Activated CD4-positive, alpha-beta T cell treated with anti-CD3 and anti-CD28 coated beads, Interleukin-2, Interleukin-4, amounts not matched to agents 100 ng/mL and 50 ng/mL, durations not matched to agents 16 hours and 8 hours (primary cell): ENCODE data around the gene NUAK2.

Experiments
- DNase-seq: peaks from one replicate; pipeline ENCODE4 v3.0.0-alpha.2; 2020; ENCODE audit warnings: low spot score

The NUAK2 gene

DNA sequence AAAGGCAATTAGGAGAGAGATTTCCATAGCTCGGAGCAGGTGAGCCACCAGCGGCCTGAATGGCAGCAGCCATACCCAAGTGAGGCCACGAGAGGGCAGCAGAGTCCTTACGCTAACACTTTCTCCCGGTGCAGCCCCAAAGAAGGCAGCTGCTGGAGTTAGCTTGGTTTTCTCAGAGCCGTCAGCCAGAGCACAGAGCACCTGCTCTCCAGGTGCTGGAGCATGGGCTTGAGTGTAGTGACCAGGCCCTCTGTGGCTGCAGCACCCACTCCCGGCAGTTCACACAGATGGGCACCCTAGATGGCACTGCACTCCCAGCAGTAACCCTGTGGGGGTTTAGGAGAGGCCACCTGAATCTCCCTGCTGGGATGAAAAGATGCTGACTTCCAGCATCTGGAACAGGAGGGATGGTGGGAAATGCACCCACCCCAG lies 48.0 kb downstream of the NUAK2 start:
- peak; percentile 81 for DNase-seq

DNA sequence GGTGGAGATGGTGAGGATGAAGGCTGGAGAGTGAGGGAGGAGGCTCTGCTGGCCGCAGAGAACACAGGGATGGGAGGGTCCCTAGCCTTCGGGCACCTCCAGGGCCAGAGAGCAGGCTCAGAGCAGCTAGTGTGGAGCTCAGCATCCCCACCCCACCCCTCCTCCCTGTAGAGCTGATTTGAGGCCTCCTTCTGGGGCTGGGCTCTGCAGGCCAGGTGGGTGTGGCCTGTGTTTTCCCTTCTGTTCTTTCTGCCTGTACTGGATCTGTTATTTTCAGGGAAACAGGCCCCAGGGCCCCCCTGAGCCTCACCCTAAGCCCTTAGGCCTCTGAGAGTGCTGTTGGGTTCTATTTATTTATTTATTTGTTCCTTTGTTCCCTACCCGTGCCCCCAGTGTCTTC lies 49.0 kb downstream of the NUAK2 start:
- no peak for DNase-seq

GRCh38 chr1:205271745-205272144 lies 49.8 kb downstream of the NUAK2 start:
- DNase-seq, result no peak

DNA sequence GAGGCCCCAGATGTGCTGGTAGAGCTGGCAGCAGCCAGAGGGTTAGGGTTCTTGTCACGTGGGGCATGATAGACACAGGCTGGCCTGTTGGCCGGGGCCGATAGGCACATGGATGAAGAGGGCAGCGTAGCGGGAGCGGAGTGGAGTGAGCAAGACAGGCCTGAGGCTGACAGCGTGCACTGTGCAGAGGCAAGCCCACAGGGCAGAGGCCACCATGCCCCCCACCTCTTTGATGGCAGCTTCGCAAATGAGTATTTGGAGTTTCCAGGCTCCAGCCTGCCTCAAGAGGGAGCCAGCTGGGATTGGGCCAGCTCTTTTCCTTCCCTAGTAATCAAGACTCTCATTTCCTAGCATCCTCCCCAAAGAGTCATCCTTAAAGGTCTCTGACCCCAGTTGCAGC lies 50.3 kb downstream of the NUAK2 start:
- DNase-seq, result no peak

GRCh38 chr1:205270764-205271163 lies 50.8 kb downstream of the NUAK2 start:
- DNase-seq, result no peak

- no peak for DNase-seq
These were observed 51.3 kb downstream of the NUAK2 start for GRCh38 chr1:205270271-205270670.

DNA sequence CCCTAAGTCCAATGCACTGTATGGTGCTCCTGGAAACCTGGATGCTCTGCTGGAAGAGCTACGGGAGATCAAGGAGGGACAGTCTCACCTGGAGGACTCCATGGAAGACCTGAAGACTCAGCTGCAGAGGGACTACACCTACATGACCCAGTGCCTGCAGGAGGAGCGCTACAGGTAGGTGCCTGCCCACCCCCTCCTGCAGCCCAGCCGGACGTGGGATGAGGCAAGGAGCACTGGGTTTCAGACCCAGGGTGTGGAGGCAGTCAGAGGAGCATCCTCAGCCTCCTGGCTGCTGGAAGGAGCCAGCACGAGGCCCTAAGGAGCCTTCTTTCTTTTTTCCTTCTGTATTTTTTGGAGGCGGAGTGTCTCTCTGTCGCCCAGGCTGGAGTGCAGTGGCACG lies 51.8 kb downstream of the NUAK2 start:
- DNase-seq, result no peak

DNA sequence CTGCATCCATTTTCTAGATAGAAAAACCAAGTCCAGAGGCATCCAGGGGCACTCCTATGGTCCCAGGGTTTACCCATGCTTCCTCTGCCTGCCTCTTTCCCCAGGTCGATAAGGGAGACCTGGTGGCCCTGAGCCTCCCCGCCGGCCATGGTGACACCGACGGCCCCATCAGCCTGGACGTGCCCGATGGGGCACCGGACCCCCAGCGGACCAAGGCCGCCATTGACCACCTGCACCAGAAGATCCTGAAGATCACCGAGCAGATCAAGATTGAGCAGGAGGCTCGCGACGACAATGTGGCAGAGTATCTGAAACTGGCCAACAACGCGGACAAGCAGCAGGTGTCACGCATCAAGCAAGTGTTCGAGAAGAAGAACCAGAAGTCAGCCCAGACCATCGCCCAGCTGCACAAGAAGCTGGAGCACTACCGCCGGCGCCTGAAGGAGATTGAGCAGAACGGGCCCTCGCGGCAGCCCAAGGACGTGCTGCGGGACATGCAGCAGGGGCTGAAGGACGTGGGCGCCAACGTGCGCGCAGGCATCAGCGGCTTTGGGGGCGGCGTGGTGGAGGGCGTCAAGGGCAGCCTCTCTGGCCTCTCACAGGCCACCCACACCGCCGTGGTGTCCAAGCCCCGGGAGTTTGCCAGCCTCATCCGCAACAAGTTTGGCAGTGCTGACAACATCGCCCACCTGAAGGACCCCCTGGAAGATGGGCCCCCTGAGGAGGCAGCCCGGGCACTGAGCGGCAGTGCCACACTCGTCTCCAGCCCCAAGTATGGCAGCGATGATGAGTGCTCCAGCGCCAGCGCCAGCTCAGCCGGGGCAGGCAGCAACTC lies 52.5 kb downstream of the NUAK2 start:
- DNase-seq, result no peak

GRCh38 chr1:205267306-205267902 lies 54.1 kb downstream of the NUAK2 start:
- DNase-seq, result no peak

- DNase-seq, result no peak
These were observed 54.8 kb downstream of the NUAK2 start for GRCh38 chr1:205266611-205267305.

- no peak for DNase-seq
These were observed 57.9 kb downstream of the NUAK2 start for GRCh38 chr1:205263580-205264190.

- DNase-seq, result no peak
These were observed 58.8 kb downstream of the NUAK2 start for GRCh38 chr1:205262731-205263171.

DNA sequence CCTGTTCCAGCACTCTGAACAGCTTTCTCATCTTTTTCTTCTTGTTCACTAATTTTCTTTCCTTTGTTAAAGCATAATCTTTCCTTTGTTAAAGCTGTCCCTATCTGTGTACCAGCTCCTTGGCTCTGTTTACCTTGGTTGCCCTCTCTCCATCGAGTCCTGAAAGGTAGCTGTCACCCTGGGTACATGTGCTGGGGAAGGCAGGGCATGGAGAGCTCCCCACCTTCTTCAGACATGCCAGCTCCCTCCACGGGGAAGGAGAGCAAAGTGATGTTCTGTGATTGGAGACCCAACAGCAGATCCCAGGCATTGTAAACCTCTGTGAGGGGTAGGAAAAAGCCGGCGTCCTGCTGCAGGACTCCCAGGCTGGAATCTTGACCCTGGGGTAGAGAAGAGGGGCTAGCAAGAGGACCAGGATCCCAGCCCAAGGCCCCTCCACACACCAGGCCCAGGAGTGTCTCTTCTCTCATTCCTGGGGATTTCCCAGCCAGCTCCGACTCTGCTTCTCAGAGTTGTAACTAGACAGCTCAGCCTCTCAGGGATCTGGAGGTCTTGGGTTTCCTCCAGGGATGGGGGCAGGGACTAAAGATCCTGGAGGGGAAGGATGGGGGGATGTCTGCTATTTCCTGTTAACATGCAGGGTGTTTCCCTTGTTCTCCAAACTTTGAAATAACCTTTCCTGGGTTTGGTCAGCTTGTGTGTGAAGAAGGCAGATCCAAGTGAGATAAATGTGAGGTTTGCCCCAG lies 59.4 kb downstream of the NUAK2 start:
- no peak for DNase-seq

DNA sequence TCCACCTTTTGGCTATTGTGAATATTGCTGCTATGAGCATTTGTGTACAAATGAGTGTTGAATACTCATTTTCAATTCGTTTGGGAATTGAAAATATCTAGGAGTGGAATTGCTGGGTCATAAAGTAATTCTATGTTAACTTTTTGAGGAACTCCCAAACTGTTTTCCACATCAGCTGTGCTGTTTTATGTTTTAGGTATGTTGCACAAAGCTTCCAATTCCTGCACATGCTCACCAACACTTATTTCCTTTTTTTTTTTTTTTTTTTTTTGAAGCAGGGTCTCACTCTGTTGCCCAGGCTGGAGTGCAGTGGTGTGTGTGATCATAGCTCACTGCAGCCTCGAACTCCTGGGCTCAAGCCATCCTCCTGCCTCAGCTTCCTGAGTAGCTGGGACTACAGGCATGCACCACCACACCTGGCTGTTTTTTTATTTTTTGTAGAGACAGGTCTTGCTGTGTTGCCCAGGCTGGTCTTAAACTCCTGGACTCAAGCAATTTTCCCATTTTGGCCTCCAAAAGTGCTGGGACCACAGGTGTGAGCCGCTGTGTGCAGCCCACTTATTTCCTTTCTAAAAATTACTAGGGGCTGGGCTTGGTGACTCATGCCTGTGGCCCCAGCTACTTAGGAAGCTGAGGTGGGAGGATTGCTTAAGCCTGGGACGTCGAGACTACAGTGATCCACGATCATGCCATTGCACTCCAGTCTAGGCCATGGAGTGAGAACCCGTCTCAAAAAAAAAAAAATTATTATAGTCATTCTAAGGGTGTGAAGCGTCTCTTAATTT lies 60.4 kb downstream of the NUAK2 start:
- no peak for DNase-seq

DNA sequence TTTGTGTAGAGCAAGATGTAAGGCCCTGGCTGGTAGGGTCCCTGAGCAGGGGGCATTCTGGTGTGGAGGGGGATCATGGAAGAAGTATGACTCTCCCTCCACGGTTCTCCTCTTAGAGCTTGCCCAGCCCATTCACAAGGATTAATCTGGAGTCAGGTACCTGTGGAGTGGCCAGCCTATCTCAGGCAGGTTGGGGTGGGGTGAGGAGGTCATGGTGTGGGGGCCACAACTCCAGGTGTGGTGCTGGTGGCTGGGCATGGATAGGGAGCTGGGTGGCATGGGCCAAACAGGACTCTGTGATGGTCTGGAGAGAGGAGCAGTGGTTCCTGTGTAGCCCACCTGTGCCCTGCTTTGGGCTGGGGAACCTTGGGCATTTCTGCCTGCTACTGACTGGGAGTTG lies 61.5 kb downstream of the NUAK2 start:
- DNase-seq, result no peak

DNA sequence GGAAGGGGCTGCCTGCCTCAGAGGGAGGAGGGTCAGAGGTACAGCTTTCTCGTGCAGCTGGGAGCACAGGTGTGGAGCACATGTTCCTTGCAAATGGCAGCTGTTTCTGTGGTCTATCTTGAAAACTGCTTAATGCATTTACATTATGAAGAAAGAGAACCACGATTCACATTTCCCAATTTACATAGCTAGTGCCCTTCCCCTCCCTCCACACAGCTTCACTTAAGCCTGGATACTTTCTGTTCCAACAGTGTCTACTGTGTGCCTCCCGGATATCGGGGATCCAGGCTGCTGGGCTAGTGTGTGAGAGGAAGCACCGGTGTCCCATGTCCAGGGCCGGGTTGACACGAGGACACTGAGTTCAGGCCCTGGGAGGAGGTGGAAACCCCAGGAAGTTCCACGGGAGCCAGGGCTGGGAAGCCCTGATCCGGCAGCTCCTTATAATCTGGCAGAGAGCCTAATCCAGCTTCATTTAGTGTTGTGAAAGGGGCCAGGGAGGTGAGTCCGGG lies 62.2 kb downstream of the NUAK2 start:
- DNase-seq, result no peak

DNA sequence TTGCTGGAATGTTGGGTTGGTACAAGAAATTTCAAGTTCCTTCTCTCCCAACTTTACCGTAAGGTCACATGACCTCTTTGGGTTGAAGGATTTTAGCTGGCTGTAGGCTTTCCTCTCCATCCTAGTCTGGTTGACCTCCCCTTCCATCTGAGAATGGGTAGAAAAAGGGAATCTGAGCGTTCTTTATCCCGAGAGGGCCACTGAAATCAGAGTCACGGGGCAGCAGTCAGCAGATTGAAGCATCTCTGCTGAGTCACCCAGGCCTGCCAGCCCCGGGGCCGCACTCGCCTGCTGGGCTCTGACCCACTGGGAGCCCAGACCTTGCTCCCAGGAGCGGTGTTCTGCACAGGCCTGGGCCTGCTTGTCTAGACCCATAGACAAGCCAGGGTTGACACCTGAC lies 62.8 kb downstream of the NUAK2 start:
- no peak for DNase-seq

DNA sequence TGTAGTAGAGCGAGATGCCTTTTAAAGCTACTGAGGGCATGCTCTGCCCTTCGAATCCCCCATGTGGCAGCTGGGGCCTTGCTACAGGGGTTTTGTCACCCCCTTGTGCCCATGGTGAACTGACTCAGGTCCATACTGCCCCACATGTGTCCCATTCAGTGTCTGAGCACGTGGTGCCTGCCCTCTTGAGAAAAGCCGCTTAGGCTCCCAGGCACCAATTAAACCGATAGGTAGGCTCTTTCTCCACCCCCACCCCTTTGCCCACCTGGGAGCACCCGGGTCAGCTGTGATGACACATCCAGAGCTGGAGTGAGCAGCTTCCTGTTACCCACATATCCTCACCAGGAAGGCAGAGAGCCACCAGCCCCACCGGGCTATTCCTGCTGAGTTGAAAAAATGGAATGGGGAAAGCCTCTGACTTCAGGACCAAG lies 63.3 kb downstream of the NUAK2 start:
- DNase-seq, result no peak

DNA sequence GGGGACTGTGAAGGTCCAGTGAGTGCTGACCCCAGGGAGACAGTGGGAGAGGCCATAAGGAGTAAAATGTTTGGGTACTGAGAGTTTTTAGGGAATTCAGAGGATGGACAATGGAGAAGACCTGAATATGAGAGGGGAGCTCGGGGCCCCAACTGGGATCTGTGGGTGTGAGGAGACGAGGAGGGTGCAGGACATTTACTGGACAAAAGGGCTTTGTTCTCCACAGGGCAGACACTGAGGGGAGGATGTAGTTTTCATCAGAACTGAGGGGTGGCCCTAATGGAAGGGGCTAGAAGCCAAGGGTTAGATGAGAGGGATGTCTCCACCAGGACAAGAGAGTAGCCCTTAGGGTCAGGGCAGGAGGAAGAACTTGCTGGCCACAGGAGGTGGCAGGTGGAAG lies 63.8 kb downstream of the NUAK2 start:
- DNase-seq, result no peak

GRCh38 chr1:205256951-205257625 lies 64.5 kb downstream of the NUAK2 start:
- DNase-seq, result no peak
